Measurements from ENCODE around the gene IMPDH2.

- no peak for TF ChIP-seq CTCF (conservative IDR thresholded peaks at IDR 0.05; ENCODE audit: low read depth, low read length)
- TF ChIP-seq EZH2phosphoT487 (IDR thresholded peaks at IDR 0.05; ENCODE audit: borderline replicate concordance, low read length): no peak
These were observed 326 bp upstream of the IMPDH2 start for GRCh38 chr3:49029563-49029884.

Data from PC-3 (cell line).